HG03558 (cell line): ENCODE measurements around the gene ZNF8.
"Not testable (repeated sequence)": the region's sequence is repeated elsewhere in the genome, so short reads cannot be mapped to it uniquely, and the experiment has no call there.

Experiments used
- ATAC-seq: cut with Tn5 transposase; IDR thresholded peaks from one replicate; pipeline ENCODE4 v1.9.1; 2021; ENCODE audit warnings: moderate number of reproducible peaks; ENCODE audit not compliant: unreplicated experiment; ENCODE audit errors: extremely low read depth

The ZNF8 gene

GRCh38 chr19:58278541-58279041 is at the start of gene ZNF8:
TSS of gene ZNF8 (plus strand) at chr19:58278955. CDS start at chr19:58279082, 127 bp downstream.
- ATAC-seq: peak; percentile 82

- ATAC-seq: no peak
These were observed 49.5 kb upstream of the ZNF8 start for GRCh38 chr19:58229255-58229639.

GRCh38 chr19:58237324-58237723 is 41.4 kb upstream of the ZNF8 start:
- ATAC-seq: no peak

GRCh38 chr19:58243351-58243750 is 35.4 kb upstream of the ZNF8 start:
- ATAC-seq: no peak

GRCh38 chr19:58248886-58249285 is 29.9 kb upstream of the ZNF8 start:
- ATAC-seq: no peak

- no peak for ATAC-seq
These were observed 26.6 kb upstream of the ZNF8 start for GRCh38 chr19:58252102-58252685.

- ATAC-seq: not testable (repeated sequence)
These were observed 20.5 kb upstream of the ZNF8 start for GRCh38 chr19:58258259-58258658.

- ATAC-seq: no peak
These were observed 17.2 kb upstream of the ZNF8 start for GRCh38 chr19:58261600-58261967.

GRCh38 chr19:58261968-58262921 is 16.5 kb upstream of the ZNF8 start:
- ATAC-seq: no peak

GRCh38 chr19:58262922-58263296 is 15.8 kb upstream of the ZNF8 start:
- no peak for ATAC-seq

- ATAC-seq: no peak
These were observed 13.7 kb upstream of the ZNF8 start for GRCh38 chr19:58265100-58265499.

GRCh38 chr19:58268344-58268743 is 10.4 kb upstream of the ZNF8 start:
- no peak for ATAC-seq

- ATAC-seq: no peak
These were observed 4.0 kb upstream of the ZNF8 start for GRCh38 chr19:58274771-58275201.

GRCh38 chr19:58275564-58275963 is 3.2 kb upstream of the ZNF8 start:
- ATAC-seq: no peak

- no peak for ATAC-seq
These were observed 1.6 kb upstream of the ZNF8 start for GRCh38 chr19:58277197-58277596.

- ATAC-seq: no peak
These were observed 811 bp upstream of the ZNF8 start for GRCh38 chr19:58277748-58278540.

GRCh38 chr19:58279042-58279924 is 528 bp downstream of the ZNF8 start:
- ATAC-seq: no peak

GRCh38 chr19:58279925-58280316 is 1.2 kb downstream of the ZNF8 start:
- no peak for ATAC-seq

- no peak for ATAC-seq
These were observed 5.4 kb downstream of the ZNF8 start for GRCh38 chr19:58284199-58284598.

GRCh38 chr19:58291943-58292342 is 13.2 kb downstream of the ZNF8 start:
- no peak for ATAC-seq
